ENCODE measurements around the gene PRR30. TPM values are rescaled to one million over a fixed set of nuclear protein-coding genes. Genes with fewer than 3 reads are reported as not detected.

PRR30 gene
- total and polyA plus RNA-seq, 2 of the 4 experiments (the other 2 are of a cell fraction), result not detected

GRCh38 chr2:27158468-27158867 is 19.3 kb upstream of the PRR30 start:
- CTCF ChIA-PET, result interaction anchor here (1.1 kb wide), 1 partner anchor 11 kb away, joined by 4 read pairs; no protein-coding TSS in a partner anchor
- no peak for TF ChIP-seq CEBPB (IDR thresholded peaks at IDR 0.05; ENCODE audit: low read depth, low read length)
- no peak for TF ChIP-seq USF2 (IDR thresholded peaks at IDR 0.05; ENCODE audit: low read depth, low read length)
- TF ChIP-seq BHLHE40 (IDR thresholded peaks at IDR 0.05; ENCODE audit: low read depth, low read length), result no peak
- TF ChIP-seq CHD1 (IDR thresholded peaks at IDR 0.05; ENCODE audit: low read depth, low read length), result no peak
- TF ChIP-seq SMC3 (IDR thresholded peaks at IDR 0.05; ENCODE audit: low read depth, low read length), result no peak
- no peak for TF ChIP-seq ELK1 (IDR thresholded peaks at IDR 0.05; ENCODE audit: borderline replicate concordance, low read depth, low read length)
- TF ChIP-seq MAFK (IDR thresholded peaks at IDR 0.05; ENCODE audit: low read depth, low read length), result no peak
- TF ChIP-seq MXI1 (IDR thresholded peaks at IDR 0.05; ENCODE audit: borderline replicate concordance, low read depth, low read length), result no peak
- TF ChIP-seq FOS (IDR thresholded peaks at IDR 0.05; ENCODE audit: low read depth, low read length), result no peak
- TF ChIP-seq MAZ (IDR thresholded peaks at IDR 0.05; ENCODE audit: borderline replicate concordance, low read depth, low read length), result no peak
- no peak for TF ChIP-seq NFE2L2 (IDR thresholded peaks at IDR 0.05; ENCODE audit: low read depth, low read length)
- no peak for TF ChIP-seq CTCF (conservative IDR thresholded peaks at IDR 0.05; ENCODE audit: low read depth, low read length)
- H3K4me3 ChIP-seq (ENCODE audit: insufficient read depth, low read depth, low read length), result no peak overlapping the region
- H3K4me1 ChIP-seq (ENCODE audit: control insufficient read depth, insufficient read depth, low read length), result no peaks in the 10 kb centered on the region
- no peak overlapping the region for H3K56ac ChIP-seq (ENCODE audit: extremely low read depth, insufficient read depth, low read length)
- no peak overlapping the region for H4K5ac ChIP-seq (ENCODE audit: low read depth, low read length)
- H3K9me3 ChIP-seq (ENCODE audit: control insufficient read depth, insufficient read depth, low read length), result no peaks in the 10 kb centered on the region
- H4K91ac ChIP-seq (ENCODE audit: insufficient read depth, low read depth, low read length), result no peak overlapping the region
- no peak overlapping the region for H3K23ac ChIP-seq (ENCODE audit: low read depth, low read length)
- H3K9me1 ChIP-seq (ENCODE audit: insufficient read depth, low read length), result no peaks in the 10 kb centered on the region
- no peak overlapping the region for H3K14ac ChIP-seq (replicated peaks; ENCODE audit: low read depth, low read length)
- no peaks in the 10 kb centered on the region for H3K79me1 ChIP-seq (ENCODE audit: low read depth in 1 of 2, low read length in 2 of 2)
- H2AK9ac ChIP-seq (replicated peaks; ENCODE audit: low read depth, low read length, poor library complexity), result no peak overlapping the region
- no peak overlapping the region for H2BK120ac ChIP-seq (ENCODE audit: low read depth, low read length)
- no peak overlapping the region for H2BK5ac ChIP-seq (ENCODE audit: low read depth, low read length, poor library complexity, severe bottlenecking)
- in situ Hi-C loops (cut with MboI; ENCODE audit: low sequenced_read_pairs), result no loop called here
- H3K4ac ChIP-seq (ENCODE audit: low read depth, low read length), result no peak overlapping the region
- DNase-seq, result no peak
- POLR2A ChIA-PET (ENCODE audit: unreplicated experiment), result interaction anchor here (0.5 kb wide), 1 partner anchor 24 kb away, joined by 5 read pairs; no protein-coding TSS in a partner anchor
- no peak overlapping the region for H3K27ac ChIP-seq (ENCODE audit: insufficient read depth, low read length)
- H4K20me1 ChIP-seq (ENCODE audit: insufficient read depth, low read length), result no peaks in the 10 kb centered on the region; the same call in 1 of the 2 replicates
- peaks cover 13% of the 10 kb centered on the region for H3K27me3 ChIP-seq (ENCODE audit: control insufficient read depth, insufficient read depth, low read length)
- no peak overlapping the region for H3K4me2 ChIP-seq (ENCODE audit: low read depth, low read length)
- no peak overlapping the region for H2BK20ac ChIP-seq (ENCODE audit: low read depth, low read length)
- H2AK5ac ChIP-seq (ENCODE audit: low read depth, low read length), result no peak overlapping the region
- H2AFZ ChIP-seq (replicated peaks; ENCODE audit: low read length, poor library complexity), result no peak overlapping the region
- no TSS peak for BruUV-seq (replicated peaks)
- no peak overlapping the region for H3K9ac ChIP-seq (ENCODE audit: low read depth, low read length)
- dilution Hi-C loops (cut with HindIII; ENCODE audit: low sequenced_read_pairs, unreplicated experiment), result no loop called here
- intact Hi-C loops (cut with micrococcal nuclease), result no loop called here
- no peak overlapping the region for H4K8ac ChIP-seq (ENCODE audit: low read depth in 2 of 2, low read length in 2 of 2)
- no peak overlapping the region for H2BK15ac ChIP-seq (ENCODE audit: low read depth, low read length)
- 38% methylated on average over 2 of the region's 6 CpGs; no CpG with 5 or more reads in 1 of the 2 experiments for WGBS, 2 experiments (ENCODE audit: extremely low coverage in 2 of 2, insufficient read length in 1 of 2)
- H3K36me3 ChIP-seq (ENCODE audit: control insufficient read depth, insufficient read depth, low read length), result no peaks in the 10 kb centered on the region
- no peak for ATAC-seq (ENCODE audit: low read depth)
- H3K18ac ChIP-seq (ENCODE audit: low read depth, low read length), result no peak overlapping the region

Measured in IMR-90 (cell line).